ENCODE data around the gene SEMG1.

- TF ChIP-seq CTCF (IDR thresholded peaks at IDR 0.05) (no peak), EP300 (IDR thresholded peaks at IDR 0.05) (no peak)
These were observed 50.3 kb downstream of the SEMG1 start for GRCh38 chr20:45257161-45257560.

Measured in upper lobe of left lung (tissue), 4 donors.